GM18499 (cell line): ENCODE data around the gene ATG14.

ENCODE experiments used
- ATAC-seq: cut with Tn5 transposase; IDR thresholded peaks from one replicate; pipeline ENCODE4 v1.9.1; 2021; ENCODE audit warnings: moderate number of reproducible peaks; ENCODE audit not compliant: insufficient read depth, unreplicated experiment

The ATG14 gene

DNA sequence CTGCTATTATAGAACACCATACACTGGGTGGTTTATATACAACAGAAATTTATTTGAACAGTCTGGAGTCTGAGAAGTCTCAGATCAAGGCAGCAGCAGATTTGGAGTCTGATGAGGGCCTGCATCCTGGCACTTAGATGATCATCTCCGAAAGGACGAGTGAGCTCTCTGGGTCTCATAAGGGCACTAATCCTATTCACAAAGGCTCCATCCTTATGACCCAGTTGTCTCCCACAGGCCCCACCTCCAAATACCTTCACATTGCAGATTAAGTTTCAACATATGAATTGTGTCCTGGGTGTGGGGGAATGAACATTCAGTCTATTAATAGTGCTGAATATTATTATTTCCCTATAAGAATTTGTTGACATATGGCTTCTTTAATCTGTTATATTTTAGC is 86.8 kb downstream of the ATG14 start:
- no peak for ATAC-seq

DNA sequence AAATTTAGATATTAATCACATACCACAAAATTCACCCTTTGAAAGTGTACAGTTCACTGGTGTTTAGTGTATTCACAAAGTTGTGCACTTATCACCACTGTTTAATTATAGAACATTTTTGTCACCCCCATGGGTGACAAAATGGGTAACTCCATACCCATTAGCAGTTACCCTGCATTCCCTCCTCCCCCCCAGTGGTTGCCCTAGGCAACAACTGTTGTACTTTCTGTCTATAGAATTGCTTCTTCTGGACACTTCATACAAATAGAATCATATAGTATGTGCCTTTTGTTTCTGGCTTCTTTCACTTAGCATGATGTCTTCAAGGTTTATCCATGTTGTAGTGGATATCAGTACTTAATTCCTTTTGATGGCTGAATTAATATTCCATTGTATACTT is 87.7 kb downstream of the ATG14 start:
- ATAC-seq = no peak

DNA sequence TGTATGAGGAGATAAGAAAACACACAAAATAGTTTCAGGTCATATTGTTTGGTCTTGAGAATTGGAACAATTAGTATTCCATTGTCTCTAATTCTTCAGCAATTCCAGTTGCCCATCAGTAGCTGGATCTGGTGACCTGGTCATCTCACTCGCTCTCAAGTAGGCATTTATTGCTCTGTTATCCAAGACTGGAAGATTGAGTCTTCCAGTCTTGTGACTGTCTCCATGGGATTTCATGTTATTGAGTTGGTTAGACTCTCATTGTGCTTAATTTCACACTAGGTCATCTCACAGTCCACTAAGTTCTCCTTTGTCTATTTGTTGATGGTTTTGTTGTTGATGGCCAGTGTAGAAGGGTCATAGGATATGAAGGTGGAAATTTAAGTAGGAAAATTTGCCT is 92.9 kb downstream of the ATG14 start:
- ATAC-seq = no peak

DNA sequence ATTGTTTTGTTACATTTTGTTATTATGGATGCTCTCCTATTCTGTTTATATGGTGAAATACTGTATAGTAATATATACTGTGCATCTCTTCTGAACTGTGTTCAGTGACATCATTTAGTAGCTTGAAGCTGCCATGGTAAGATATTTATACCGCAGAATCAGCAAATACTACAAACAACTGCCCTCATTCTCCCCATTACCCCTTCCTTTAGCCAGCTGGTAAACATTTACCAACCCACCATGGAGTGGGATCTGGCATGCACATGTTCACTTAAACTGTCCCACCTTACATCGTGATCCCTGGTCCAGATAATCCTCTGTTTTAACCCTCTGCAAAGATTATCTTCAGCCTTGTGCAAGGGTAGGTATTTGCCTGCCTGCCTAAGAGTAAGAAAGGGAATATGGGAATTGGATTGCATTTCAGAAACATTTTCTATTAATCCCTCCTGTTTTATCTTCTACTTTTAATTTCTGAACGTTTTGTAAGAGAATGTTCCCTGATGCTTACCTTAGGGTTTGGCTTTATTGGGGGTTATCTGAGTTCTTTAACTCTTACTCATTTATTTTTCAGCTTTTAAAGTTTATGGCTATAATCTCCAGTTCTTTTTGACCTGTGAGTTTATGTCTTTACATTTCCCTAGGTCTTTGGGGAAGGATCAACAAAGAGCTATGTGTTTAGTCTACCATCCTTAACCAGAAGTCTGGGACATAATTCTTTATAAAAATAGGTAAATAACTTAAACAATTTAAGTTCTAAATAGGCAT is 93.9 kb downstream of the ATG14 start:
- ATAC-seq = no peak

DNA sequence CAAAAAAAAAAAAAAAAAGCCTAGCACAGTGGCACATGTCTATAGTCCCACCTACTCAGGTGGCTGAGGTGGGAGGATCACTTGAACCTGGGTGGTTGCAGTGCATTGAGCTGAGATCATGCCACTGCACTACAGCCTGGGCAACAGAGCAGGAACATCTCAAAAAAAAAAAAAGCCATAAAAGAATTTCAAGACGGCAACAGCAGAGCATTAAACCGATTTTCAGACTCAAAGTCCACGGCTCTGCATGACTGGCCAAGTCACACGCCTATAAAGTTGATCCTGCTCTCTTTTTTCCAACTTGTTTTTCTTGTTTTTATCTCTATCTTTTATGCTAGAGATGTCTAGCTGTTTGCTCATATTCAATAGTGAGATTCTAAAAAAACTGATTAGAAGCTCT is 95.1 kb downstream of the ATG14 start:
- no peak for ATAC-seq
